Thoracic aorta (tissue), 2 donors: ENCODE data around the gene ZBTB40. TPM values are rescaled to one million over a fixed set of nuclear protein-coding genes. Genes with fewer than 3 reads are reported as not detected.

Experiments
- ATAC-seq: fragments of 150-250 bp; one replicate; pipeline ENCODE4 v1.8.0; 2017; ENCODE audit warnings: low read depth; ENCODE audit not compliant: insufficient number of reproducible peaks, low FRiP score
- DNase-seq: peaks from one replicate; pipeline ENCODE4 v3.0.0-alpha.2; 2020; ENCODE audit warnings: low spot score
- H3K27ac ChIP-seq, 2 donors: fragments of 200-600 bp; sonication (generic); 1 replicate in 1 of 2; 2 replicates in 1 of 2; pipeline ENCODE4 v1.5.1; 2016; ENCODE audit warnings: mild to moderate bottlenecking in 2 of 2, moderate library complexity in 2 of 2
- H3K27me3 ChIP-seq: fragments of 200-600 bp; sonication (generic); replicated peaks from 2 replicates; pipeline ENCODE4 v1.6.0; 2016; ENCODE audit warnings: mild to moderate bottlenecking; ENCODE audit not compliant: insufficient read depth
- H3K36me3 ChIP-seq: fragments of 200-600 bp; sonication (generic); one replicate; pipeline ENCODE4 v1.5.1; 2016
- H3K4me1 ChIP-seq, 2 donors: fragments of 200-600 bp; sonication (generic); 1 replicate in 1 of 2; 2 replicates in 1 of 2; pipeline versions ENCODE4 v1.5.1 to v1.6.0; 2016; ENCODE audit warnings: low read depth in 2 of 2, mild to moderate bottlenecking in 1 of 2; ENCODE audit not compliant: control insufficient read depth in 1 of 2
- H3K4me3 ChIP-seq: fragments of 200-600 bp; sonication (generic); 2 replicates; pipeline ENCODE4 v1.5.1; 2016; ENCODE audit warnings: mild to moderate bottlenecking
- H3K9me3 ChIP-seq: fragments of 200-600 bp; sonication (generic); 2 replicates; pipeline ENCODE4 v1.5.1; 2016
- CTCF ChIP-seq: fragments of 200-600 bp; sonication (generic); IDR thresholded peaks from one replicate; pipeline ENCODE4 v1.5.1; 2019; ENCODE audit warnings: antibody characterized with exemption
- total RNA-seq, 2 donors: library from RNA; depleted of rRNA; stranded (reverse); fragments of >200 nt; gene quantifications; one replicate each; pipeline versions ENCODE4 v1.1.0 to v1.2.3, GENCODE V29; 2016

The ZBTB40 gene
- total RNA-seq, 2 donors from 2014 or later = 30.4 to 36.4 TPM

GRCh38 chr1:22494144-22494543 lies 42.5 kb downstream of the ZBTB40 start:
- Histone ChIP-seq H3K27ac (no peak overlapping the region), H3K4me3 (no peak overlapping the region), H3K27me3 (no peaks in the 10 kb centered on the region), H3K4me1 (peaks cover 2 to 17% of the 10 kb centered on the region in 2 donors), H3K9me3 (no peaks in the 10 kb centered on the region), H3K36me3 (peaks cover 4% of the 10 kb centered on the region)
- TF ChIP-seq CTCF = no peak
- DNase-seq (no peak), ATAC-seq (no peak)

DNA sequence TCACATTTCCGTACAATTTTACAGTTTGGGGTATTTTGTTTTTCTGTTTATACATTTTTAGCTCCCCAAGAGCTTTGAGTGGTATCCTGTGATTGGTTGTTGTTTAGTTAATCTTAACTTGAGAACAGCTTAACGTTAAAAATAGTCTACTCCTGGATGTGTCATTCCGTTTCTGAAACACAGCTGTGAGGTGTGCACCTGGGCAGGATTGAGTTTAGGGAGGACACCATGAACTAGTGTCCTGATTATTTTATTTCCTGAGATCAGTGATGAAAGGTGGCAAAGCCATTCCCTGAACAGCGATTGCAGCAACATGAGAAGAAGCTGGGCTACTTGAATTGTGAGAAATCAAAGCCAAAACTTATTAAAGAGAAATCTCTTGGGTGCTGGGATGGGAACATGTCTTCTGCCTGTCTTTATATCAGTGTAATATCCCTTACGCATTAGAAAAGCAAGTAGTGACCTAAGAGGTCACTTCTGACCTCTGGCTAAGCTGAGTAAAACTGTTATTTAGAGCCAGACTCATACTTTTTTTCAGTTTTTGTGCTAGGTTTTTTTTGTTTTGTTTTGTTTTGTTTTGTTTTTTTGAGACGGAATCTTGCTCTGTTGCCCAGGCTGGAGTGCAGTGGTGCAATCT lies 43.4 kb downstream of the ZBTB40 start:
- H3K4me1 ChIP-seq = peaks cover 12 to 26% of the 10 kb centered on the region in 2 donors
- H3K27ac ChIP-seq = no peak overlapping the region
- ATAC-seq (no peak), DNase-seq (no peak)
- no peaks in the 10 kb centered on the region for H3K9me3 ChIP-seq
- H3K27me3 ChIP-seq = no peaks in the 10 kb centered on the region
- peaks cover 4% of the 10 kb centered on the region for H3K36me3 ChIP-seq
- no peak for TF ChIP-seq CTCF
- H3K4me3 ChIP-seq = no peak overlapping the region

DNA sequence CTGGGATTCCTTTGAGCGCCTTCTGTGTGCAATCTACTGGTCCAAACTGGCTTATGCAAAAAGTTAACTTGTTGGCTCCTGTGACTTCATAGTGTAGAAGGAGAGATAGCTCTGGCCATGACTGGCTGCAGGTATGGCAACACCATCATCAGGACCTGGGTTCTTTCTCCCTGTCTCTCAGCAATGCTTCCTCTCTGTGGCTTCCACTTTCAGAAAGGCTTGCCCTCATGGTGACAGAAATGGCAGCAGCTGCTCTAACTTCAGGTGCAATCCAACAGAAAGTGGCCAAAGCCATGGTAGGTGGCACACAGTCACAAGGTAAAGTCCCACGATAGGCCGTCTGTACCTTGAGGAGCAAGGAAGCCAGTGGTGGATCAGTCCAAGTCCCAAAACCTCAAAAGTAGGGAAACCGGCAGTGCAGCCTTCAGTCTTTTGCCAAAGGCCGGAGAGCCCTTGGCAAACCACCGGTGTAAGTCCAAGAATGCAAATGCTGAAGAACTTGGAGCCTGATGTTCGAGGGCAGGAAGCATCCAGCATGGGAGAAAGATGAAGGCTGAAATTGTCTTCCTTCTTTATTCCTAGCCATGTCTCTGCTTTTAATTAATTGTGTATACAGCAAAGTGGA lies 45.0 kb downstream of the ZBTB40 start:
- no peaks in the 10 kb centered on the region for H3K27me3 ChIP-seq
- H3K36me3 ChIP-seq = peaks cover 4% of the 10 kb centered on the region
- H3K9me3 ChIP-seq = no peaks in the 10 kb centered on the region
- ATAC-seq = no peak
- H3K27ac ChIP-seq = no peak overlapping the region
- peaks cover 20 to 37% of the 10 kb centered on the region in 2 donors for H3K4me1 ChIP-seq
- TF ChIP-seq CTCF = no peak
- H3K4me3 ChIP-seq = no peak overlapping the region
- no peak for DNase-seq

- ATAC-seq = no peak
- Histone ChIP-seq H3K4me1 (peaks cover 20 to 38% of the 10 kb centered on the region in 2 donors), H3K27ac (no peak overlapping the region), H3K9me3 (no peaks in the 10 kb centered on the region), H3K36me3 (no peaks in the 10 kb centered on the region), H3K27me3 (no peaks in the 10 kb centered on the region), H3K4me3 (no peak overlapping the region)
- no peak for DNase-seq
- no peak for TF ChIP-seq CTCF
Measured at GRCh38 chr1:22498463-22498862, 46.8 kb downstream of the ZBTB40 start.

DNA sequence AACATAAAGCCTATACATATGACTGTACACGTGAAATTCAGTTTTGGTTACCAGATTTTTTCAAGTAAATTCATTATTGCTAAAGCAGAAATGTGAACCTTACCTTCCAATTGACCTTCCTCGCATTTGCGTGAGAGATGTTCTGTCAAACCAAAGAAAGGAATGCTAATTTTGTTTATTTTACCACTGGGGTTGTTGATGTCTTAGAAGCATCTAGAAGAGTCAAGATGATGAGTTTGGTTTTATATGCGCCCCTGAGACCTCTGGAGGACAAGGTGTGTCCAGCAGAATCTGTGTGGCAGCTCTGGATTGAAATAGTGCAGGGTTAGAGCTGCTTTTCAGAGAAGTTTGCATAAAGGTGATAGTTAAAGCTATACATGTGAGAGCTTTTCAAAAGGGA lies 48.4 kb downstream of the ZBTB40 start:
- TF ChIP-seq CTCF = no peak
- H3K27ac ChIP-seq = peak overlapping the region; percentile 51 to 80
- no peak for DNase-seq

More for the DNA sequence above, 48.4 kb downstream of the ZBTB40 start:
- peaks cover 24 to 48% of the 10 kb centered on the region in 2 donors for H3K4me1 ChIP-seq
- no peaks in the 10 kb centered on the region for H3K9me3 ChIP-seq
- ATAC-seq = no peak
- H3K27me3 ChIP-seq = no peaks in the 10 kb centered on the region
- peak overlapping the region; percentile 4 for H3K4me3 ChIP-seq
- no peaks in the 10 kb centered on the region for H3K36me3 ChIP-seq
